Transverse colon (tissue), 4 donors: ENCODE data around the gene MASP1.

Source experiments
- CTCF ChIP-seq, 5 experiments: fragments of 200-600 bp in 3 of 5; fragments of 450-650 bp in 2 of 5; sonication (generic) in 3 of 5; IDR thresholded peaks; 1 replicate in 2 of 5; 2 replicates in 3 of 5; pipeline ENCODE4 v1.5.1; 2016 to 2017; ENCODE audit warnings: antibody characterized with exemption in 5 of 5, inconsistent platforms in 3 of 5, mild to moderate bottlenecking in 2 of 5, moderate library complexity in 1 of 5
- POLR2A ChIP-seq: fragments of 450-650 bp; IDR thresholded peaks from one replicate; pipeline ENCODE4 v1.6.1; 2016; ENCODE audit warnings: antibody characterized with exemption, mild to moderate bottlenecking, moderate library complexity
- POLR2AphosphoS5 ChIP-seq, 3 donors: sonication (generic); formaldehyde crosslinking; IDR thresholded peaks; one replicate each; pipeline ENCODE4 v1.6.1; 2016; ENCODE audit warnings: antibody characterized with exemption in 3 of 3

DNA sequence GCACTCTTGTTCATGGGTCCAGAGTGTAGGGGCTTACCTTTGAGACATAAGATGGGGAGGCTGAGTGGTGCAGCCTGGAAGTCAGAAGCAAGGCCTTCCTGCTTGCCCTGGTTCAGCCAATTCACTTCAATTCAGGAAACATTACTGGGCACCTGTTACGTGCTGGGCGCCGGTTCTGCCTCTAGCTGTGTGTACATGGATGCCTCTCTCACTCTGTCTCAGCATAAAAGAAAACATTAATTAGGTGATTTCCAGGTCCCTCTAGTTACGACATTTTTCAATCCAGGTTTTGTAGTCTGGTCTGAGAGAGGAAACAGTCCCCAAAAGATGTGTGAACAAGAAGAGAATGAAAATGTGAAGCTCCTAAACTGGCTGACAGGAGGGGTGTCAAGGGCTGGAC lies 93.0 kb downstream of the MASP1 start:
- TF ChIP-seq POLR2A: no peak
- no peak for TF ChIP-seq CTCF (IDR thresholded peaks at IDR 0.05)
- no peak for TF ChIP-seq POLR2AphosphoS5 (IDR thresholded peaks at IDR 0.05)
